NCI-H526 (cell line): ENCODE measurements around the gene CTR9.

Experiments
- DNase-seq, 2 experiments: peaks; one replicate each; lab custom pipeline; 2025; lab: John Stamatoyannopoulos, UW

Gene CTR9

DNA sequence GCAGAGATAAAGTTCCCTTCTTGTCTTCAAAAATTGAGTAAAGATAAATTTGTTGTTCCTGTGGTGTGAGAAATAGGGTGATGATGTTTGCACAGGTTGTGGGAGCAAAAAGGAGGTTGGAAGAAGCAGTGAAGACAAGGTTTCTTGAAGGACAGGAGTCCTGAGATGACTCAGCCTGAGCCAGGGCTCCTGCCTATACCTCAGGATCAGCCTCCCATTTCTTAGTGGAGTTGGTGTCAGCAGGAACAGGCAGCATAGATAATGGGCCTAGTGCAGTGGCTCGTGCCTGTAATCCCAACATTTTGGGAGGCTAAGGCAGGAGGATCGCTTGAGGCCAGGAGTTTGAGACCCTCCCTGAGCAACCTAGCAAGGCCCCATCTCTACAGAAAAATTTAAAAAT is 29.0 kb downstream of the CTR9 start:
- DNase-seq: no peak

DNA sequence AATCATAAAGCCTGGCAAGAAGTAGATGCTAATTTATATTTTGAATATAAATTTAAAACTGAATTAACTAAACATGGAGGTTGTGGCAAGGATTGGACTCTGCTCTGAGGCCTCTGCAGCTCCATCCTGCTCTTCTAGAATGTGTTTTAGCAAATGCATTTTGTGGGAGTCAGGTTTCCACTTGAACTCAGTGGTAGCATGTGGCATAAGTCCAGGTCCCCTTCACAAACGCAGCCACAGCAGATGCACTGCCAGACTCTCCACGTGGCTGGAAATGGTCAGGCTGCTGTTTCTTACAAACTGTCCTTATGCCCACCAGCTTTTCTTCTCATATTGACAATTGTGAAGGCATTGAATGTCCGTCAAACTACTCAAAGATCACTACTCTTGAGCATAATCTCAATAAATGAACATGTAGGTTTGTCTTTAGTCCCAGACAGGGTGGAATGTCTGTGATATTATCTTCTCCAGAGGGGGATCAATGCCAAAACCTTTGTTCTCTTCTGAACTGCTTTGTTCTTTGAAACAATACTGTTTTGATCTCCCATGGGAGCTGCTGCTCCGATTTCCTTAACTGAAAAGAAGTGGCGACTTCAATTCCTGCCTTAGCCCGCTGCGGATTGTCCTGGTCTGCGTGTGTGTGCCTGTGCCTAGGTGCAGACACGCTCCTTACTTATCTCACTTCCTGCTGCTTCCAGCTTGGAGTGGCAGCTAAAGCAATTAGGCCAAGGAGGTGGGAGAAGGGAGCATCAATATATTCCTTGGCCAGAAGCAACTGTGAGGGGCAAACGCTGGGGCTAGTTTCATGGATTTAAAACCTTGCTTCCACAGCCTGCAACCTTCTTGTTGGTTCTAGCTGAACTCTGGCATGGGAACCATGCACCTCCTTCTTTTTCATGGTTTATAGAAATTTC is 33.4 kb downstream of the CTR9 start:
- no peak for DNase-seq

DNA sequence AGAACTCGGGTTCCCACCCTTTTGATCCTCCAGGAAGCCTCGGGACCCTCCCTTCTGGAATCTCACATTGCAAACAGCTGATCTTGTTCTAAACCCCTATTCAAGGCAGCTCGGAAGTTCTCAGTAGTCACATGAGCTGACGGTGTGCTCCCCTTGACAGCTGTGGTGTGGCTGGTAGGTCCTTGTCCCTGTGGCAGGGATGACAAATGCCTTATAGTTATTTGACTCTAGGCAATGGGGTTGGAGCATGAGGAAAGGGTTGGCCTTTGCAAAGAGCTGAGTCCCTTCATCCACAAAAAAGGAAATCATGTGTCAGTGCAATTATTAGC is 34.1 kb downstream of the CTR9 start:
- DNase-seq: no peak

DNA sequence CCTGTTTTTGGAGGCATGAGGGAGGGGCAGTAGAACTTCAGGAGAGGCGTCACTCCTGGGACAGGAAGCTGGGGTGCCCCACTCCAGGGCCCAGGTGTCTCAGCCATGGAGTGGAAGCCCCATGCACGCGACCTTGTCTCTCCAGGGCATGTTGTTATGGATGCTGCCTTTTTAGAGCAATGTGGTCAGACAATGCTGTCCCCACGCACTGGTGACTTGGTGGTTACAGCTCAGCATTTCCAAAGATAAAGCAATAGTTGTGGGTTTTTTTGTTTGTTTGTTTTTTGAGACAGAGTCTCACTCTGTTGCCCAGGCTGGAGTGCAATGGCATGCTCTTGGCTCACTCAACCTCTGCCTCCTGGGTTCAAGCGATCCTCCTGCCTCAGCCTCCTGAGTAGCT is 35.4 kb downstream of the CTR9 start:
- DNase-seq: no peak

- DNase-seq: peak; percentile 70 to 93
Observed at GRCh38 chr11:10792385-10793068, 41.5 kb downstream of the CTR9 start.

GRCh38 chr11:10793470-10794255 is 42.6 kb downstream of the CTR9 start:
- peak; percentile 85 to 87 for DNase-seq

DNA sequence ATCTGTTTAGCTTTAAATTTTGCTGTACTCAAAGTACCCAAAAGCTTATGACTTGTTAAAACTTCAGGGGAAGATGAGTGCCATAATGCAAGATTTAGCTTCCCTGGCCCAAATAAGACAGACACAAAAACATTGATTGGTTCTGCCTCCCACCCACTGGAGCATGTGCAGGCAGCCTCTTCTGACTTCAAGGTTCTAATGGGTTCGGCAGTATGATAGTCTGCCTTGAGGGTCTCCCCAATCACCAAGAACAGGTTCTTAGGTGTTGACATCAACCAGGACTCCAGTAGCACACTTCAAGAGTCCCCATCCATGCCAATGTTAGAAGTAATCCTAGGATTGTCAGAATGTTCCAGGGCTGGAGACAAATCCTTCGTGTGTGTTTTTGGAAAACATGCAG is 45.1 kb downstream of the CTR9 start:
- DNase-seq: no peak

DNA sequence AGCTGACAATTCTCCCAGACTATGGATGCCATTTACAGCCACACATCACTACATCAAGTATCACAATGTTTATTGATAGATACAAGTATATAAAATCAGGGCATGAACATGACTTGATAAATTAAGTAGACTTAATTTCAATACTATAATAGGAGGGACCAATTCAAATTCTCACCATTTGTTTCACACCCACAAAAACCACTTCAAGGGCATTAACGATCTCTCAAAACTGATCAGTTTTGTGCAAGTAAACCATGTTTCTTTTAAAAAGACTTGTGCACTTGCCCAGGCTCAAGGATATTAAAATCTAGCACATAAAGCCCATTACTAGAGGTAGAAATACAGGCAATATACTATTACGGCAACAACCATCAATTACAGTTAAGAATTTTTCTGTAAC is 46.0 kb downstream of the CTR9 start:
- no peak for DNase-seq

- no peak for DNase-seq
Observed at GRCh38 chr11:10797531-10797930, 46.5 kb downstream of the CTR9 start.

- no peak for DNase-seq
Observed at GRCh38 chr11:10798330-10798928, 47.4 kb downstream of the CTR9 start.

DNA sequence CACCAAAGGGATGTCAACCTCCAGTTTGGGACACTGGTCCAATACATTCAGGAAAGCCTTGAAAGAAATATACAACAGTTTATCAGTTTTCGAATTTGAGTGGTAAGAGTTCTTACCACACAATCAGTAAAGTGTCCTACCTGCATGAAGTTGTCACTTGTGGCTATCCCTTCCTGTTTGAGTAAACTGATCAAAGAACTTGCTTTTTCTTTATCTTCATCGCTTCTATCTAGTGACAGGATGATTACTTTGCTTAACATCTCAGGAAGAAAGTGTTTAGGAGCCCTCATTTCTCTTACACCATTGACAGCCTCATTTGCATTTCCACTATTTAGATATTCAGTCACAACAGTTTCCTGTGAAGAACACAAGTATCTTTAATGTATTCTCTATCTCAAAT is 49.2 kb downstream of the CTR9 start:
- no peak for DNase-seq

- no peak for DNase-seq
Observed at GRCh38 chr11:10803676-10804075, 52.6 kb downstream of the CTR9 start.

DNA sequence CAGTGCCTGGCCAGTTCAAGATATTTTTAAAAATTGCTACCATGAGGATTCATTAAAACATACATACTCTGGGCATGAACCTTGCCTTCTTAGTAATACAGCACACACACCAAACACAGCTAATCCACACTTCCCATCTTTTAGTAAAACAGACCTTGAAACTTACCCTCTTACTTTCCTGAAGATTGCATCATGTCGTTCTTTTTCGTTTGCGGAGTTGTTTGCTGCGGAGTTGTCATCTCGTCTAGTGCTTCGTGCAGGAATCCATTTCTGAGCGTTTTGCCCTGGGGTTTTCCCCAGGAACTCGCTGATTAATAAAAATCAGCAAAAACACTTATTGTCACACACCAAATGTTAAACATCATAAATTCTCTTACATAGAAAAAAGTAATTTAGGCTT is 54.7 kb downstream of the CTR9 start:
- DNase-seq: no peak

GRCh38 chr11:10806206-10806605 is 55.2 kb downstream of the CTR9 start:
- peak in 1 of 2 experiments; percentile 46 for DNase-seq

- DNase-seq: peak in 1 of 2 experiments; percentile 59
Observed at GRCh38 chr11:10807493-10808234, 56.6 kb downstream of the CTR9 start.

GRCh38 chr11:10808235-10808552 is 57.1 kb downstream of the CTR9 start:
- no peak for DNase-seq

DNA sequence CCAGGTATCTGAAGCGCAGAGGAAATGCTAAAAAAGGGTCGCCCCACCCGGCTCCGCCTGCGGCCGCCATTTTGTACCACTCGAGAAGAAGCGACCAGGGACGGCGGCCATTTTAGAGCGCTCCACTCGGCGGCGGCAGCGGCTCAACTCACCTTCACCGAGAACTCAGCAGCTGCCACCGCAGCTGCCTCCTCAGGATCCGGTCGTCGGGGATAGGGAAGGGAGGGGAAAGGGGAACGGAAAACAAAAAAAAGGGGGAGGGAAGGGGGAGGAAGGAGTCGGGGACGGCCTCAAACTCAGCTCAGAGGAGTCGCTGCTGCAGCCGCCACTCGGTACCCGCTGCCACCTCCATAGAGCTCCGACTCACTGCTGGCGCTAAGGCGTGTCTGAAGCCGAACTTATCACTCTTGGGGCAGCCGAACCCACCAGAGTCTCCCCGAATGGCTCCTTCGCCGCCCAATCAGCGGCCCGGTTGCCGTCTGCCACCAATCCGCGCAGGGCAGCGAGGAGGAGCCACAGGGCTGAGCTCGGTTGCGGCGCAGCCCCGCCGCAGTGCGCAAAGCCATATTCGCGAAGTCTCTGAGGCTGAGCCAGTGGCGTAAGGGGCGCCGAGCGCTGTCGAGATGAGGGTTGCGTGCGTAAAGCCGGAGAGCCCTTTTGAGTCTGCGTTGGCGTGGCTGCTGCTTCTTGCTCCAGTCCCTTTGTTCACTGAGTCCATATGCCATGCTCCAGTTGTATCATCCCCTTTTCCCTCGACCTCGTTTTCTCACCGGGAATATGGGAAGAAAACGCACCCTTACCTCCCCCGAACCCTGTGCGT is 57.7 kb downstream of the CTR9 start, which contains the start of gene EIF4G2:
EIF4G2 (minus strand) TSS at position 374 of the 820 bp plus-strand sequence.
- peak; percentile 97 to 99 for DNase-seq

- peak; percentile 52 to 86 for DNase-seq
Observed at GRCh38 chr11:10809373-10810160, 58.5 kb downstream of the CTR9 start.

- no peak for DNase-seq
Observed at GRCh38 chr11:10813945-10814344, 62.9 kb downstream of the CTR9 start.

DNA sequence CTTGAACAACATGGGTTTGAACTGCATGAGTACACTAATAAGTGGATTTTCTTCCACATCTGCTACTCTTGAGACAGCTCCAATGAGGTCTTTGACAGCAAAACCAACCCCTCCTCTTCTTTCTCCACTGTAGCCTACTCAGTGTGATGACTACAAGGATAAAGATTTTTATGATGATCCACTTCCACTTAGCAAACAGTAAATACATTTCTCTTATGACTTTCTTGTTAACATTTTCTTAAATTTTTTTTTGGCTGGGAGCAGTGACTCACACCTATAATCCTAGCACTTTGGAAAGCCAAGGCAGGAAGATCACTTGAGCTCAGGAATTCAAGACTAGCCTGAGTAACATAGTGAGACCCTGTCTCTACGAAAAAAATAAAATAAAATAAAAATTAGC is 67.5 kb downstream of the CTR9 start:
- no peak for DNase-seq
